ENCODE data around the gene THOC7. TPM values are rescaled to one million over a fixed set of nuclear protein-coding genes. Genes with fewer than 3 reads are reported as not detected.

THOC7 gene
- total RNA-seq, 4 donors from 2014 or later: 39.2 to 68.7 (median 41.8) TPM

DNA sequence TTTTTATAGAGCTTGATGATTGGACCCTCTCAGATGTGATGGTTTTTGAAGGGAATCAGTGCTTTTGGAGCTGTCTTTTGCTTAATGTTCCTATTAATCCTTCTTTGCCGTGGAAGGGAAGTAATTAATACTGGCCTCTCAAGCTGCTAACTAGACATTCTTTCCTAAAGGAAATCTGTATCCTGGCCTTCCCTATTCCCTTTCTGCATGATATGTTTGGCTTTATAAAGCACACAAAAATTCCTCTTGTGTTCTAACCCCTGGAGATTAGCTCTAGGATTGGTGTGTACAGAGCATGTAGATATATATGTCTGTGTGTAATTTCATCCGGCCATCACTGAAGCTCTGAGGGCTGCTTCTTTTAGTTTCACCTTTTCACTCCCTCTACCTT, 7.0 kb upstream of the THOC7 start:
- no peak for ATAC-seq (ENCODE audit: low FRiP score)
- no peak for DNase-seq (ENCODE audit: low spot score)
- no peak for TF ChIP-seq CTCF (IDR thresholded peaks at IDR 0.05)

DNA sequence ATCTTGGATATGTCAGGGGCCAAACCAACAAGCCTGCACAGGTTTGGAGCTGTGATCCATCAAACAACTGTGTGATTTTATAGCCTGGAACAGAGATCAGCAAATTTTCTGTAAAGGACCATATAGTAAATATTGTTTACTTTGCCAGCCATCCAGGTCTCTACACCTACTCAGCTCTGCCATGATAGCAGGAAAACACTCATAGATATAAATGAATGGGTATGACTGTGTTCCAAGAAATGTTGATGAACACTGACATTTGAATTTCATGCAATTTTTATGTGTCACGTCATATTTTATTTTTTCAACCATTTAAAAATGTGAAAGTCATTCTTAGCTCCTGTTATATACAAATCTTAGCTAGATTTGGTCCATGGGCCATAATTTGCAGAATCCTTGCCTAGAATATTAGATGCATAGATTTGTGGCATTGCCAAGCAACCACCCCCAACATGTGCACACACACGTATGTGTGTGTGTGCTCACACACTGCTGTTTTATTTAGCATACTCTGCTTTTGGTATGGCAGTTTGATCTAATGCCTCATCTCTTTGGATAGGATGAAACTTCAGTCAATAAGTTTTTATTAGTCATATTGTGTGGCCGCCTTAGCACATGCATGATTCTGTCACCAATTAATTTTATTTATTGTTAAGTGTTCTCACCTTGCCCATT, 6.5 kb upstream of the THOC7 start:
- no peak for TF ChIP-seq CTCF (IDR thresholded peaks at IDR 0.05)
- ATAC-seq (ENCODE audit: low FRiP score) (no peak), DNase-seq (ENCODE audit: low spot score) (no peak)

- ATAC-seq (ENCODE audit: low FRiP score) (no peak), DNase-seq (ENCODE audit: low spot score) (no peak)
- no peak for TF ChIP-seq CTCF (IDR thresholded peaks at IDR 0.05)
Observed at GRCh38 chr3:63867225-63867624, 3.6 kb upstream of the THOC7 start.

DNA sequence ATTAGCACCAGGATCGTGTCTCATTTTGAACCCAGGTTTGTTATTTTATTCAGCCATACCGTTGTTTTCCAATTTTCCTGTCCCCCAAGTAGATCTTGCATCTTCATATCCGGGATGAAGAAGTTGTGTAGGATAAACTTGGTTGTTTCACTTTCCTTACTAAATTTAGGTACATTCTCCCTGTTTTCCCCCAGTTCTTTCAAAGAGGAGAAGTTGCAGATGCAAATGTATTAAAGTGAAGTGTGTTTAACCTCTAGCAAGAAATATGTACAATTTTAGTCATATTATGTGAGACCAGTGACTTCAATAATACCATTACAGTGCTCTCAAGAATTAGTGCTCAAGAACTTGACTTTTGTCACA, 1.3 kb upstream of the THOC7 start:
- DNase-seq (ENCODE audit: low spot score) (no peak), ATAC-seq (ENCODE audit: low FRiP score) (no peak)
- no peak for TF ChIP-seq CTCF (IDR thresholded peaks at IDR 0.05)

GRCh38 chr3:63864008-63864964, 681 bp upstream of the THOC7 start:
- TF ChIP-seq CTCF (IDR thresholded peaks at IDR 0.05): no peak
- peak; percentile 71 for ATAC-seq (ENCODE audit: low FRiP score)
- DNase-seq (ENCODE audit: low spot score): no peak

DNA sequence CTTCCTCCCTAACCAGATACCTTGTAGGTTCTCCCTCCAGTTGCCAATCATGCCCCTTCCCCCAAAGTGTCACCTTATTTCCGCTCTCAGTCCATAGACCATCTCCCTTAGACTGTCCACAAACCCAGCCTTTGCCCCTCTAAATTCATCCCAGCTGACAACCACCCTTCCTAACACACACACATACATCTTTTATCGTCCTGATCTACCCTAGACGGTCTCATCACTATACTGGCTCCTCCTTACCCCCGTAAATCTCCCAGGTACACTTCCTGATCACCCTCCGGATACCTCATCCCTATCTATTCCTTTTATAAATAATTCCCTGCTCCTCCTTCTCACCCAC, 828 bp downstream of the THOC7 start:
- DNase-seq (ENCODE audit: low spot score) (no peak), ATAC-seq (ENCODE audit: low FRiP score) (peak; percentile 7)
- TF ChIP-seq CTCF (IDR thresholded peaks at IDR 0.05): no peak

DNA sequence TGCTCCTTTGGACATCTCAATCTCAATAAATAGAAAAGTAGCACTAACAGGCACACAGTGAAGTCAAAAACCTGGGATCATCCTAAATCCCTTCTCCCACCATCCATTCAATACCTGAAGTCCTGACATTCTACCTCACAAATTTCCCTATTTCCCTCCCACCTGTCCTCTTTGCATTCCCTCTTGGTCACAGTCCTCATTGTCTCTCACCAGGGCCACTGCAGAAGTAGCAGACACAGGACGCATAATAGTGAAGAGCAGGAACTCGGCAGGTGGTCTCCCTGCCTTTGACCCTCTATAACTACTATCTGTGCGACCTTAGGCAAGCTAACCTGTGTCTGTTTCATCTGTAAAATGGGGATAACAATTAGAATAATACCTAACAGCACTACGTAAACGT, 2.3 kb downstream of the THOC7 start:
- TF ChIP-seq CTCF (IDR thresholded peaks at IDR 0.05): no peak
- DNase-seq (ENCODE audit: low spot score) (no peak), ATAC-seq (ENCODE audit: low FRiP score) (no peak)

Measured in omental fat pad (tissue), 4 donors.